Activated CD4-positive, CD25-positive, alpha-beta regulatory T cell treated with anti-CD3 and anti-CD28 coated beads, Interleukin-2, amount 50 U/mL, for 24 hours (primary cell): ENCODE measurements around the gene UBE2D2.

Source experiments
- ATAC-seq, 2 donors: fragments of 150-1000 bp; cut with Tn5 transposase; one replicate each; pipeline ENCODE4 v1.10.0; 2021; ENCODE audit warnings: mild to moderate bottlenecking in 1 of 2, moderate library complexity in 1 of 2

UBE2D2 gene

GRCh38 chr5:139648205-139649081 is 87.3 kb downstream of the UBE2D2 start, which contains the start of gene CXXC5:
CXXC5 (plus strand) TSS chr5:139648349; CDS start chr5:139680524, 32,175 bp downstream.
- peak; percentile 35 to 45 for ATAC-seq

DNA sequence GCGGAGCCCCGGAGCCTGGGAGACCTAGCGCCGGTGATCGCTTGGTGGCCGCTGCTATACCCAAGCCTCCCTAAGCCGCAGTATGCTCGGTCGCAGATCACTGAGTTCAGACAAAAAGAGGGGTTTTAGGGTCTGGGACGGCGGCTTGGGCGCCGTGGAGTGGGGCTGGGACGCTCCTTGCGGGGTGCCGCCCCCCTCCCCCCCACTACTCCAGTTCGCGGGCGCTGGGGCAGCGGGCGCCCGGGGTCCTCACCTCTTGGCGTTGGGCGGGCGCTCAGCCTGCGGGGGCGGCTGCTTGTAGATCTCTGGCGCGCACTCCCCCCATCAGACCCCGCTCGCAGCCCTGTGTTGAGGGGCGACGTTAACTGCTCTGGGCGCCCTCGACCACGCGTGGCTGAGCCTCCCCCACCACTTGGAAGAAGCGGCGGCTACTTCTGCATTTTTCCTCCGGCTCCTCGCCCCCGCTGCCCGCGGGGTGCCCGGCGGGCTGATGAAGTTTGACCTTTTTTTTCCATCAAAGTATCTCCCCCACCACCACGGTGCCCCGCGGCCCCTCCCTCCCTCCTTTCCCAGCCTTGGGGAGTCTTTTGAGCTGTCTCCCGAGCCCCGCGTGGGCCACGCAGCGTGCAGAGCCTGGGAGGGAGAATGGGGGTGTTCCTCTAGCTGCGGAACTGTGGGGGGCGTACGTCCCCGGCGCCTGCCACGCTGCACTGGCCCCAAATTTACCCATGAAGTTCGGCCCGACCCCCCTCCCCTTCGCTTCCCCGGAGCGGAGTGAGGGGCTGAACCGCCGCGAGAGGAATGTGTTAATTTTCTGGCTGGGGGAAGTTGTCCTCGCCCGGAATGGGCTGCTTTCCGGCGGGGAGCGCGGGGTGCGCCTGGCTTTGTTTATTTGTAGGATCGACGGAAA is 88.2 kb downstream of the UBE2D2 start:
- no peak for ATAC-seq

DNA sequence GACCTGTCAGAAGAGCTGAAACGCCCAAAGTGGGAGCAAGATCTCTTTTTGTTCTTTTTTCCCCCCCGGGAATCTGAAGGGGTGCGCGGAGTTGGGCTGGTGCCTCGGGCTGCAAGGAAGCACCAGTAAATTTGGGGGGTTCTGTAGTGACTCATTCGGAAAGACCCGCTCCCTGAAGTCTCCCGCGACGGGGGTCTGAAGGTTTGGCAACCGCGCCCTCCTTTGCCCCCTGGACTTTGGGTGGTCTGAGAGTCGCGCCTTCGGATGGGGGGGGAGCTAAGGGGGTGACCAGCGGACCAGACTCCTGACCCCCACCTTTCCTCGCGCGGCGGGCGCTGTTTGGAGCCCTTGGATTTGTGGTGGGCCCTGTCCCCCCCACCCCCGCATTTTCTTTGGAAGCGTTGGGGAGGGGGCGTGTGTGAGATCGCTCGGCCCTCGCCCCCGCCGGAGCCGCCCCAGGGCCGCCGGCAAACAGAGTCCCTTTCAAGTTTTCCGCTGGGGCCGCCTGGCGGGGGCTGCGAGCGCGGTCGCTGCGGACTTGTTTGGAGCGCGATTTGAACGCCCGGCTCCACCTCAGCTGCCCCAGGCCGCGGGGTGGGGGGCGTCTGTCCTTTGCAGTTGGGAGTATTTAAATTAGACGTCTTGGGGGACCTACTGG is 89.0 kb downstream of the UBE2D2 start:
- no peak for ATAC-seq

GRCh38 chr5:139650689-139651042 is 89.5 kb downstream of the UBE2D2 start:
- no peak for ATAC-seq

DNA sequence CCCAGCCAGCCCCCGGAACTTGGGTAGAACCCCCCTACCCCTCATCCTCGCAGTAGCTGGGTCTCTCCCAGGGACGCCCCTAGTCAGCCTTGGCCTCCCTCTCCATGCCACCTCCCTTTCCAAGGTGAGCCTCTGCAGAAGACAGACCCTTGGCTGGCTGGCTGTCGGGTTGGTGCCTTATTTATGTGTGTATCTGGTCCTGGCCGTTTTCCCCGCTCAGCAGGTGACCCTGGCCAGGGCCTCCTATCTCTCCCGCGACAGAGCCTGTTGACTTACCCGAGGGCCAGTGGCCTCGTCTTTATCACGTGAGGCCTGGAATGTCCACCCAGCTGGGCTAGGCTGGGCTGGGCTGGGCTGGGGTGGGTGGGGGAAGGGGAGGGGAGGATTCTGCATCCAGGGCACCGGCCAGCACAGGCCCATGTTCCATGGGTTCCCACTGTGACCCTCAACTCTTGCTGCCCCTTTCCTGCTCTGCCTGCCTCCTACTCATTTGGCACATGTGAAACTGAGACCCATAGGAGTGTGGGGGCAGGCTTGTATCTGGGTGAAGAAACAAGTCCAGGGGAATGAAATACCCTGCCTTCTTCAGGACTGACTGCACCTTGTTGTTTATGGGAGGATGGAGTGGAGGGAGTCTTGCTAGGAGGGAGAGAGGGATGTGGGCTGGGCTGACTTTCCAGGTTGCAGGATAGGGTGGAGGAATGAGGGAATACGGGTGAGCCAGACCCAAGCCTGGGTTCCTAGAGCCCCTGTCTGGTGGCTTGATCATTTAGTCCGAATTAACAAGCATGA is 90.1 kb downstream of the UBE2D2 start:
- no peak for ATAC-seq

DNA sequence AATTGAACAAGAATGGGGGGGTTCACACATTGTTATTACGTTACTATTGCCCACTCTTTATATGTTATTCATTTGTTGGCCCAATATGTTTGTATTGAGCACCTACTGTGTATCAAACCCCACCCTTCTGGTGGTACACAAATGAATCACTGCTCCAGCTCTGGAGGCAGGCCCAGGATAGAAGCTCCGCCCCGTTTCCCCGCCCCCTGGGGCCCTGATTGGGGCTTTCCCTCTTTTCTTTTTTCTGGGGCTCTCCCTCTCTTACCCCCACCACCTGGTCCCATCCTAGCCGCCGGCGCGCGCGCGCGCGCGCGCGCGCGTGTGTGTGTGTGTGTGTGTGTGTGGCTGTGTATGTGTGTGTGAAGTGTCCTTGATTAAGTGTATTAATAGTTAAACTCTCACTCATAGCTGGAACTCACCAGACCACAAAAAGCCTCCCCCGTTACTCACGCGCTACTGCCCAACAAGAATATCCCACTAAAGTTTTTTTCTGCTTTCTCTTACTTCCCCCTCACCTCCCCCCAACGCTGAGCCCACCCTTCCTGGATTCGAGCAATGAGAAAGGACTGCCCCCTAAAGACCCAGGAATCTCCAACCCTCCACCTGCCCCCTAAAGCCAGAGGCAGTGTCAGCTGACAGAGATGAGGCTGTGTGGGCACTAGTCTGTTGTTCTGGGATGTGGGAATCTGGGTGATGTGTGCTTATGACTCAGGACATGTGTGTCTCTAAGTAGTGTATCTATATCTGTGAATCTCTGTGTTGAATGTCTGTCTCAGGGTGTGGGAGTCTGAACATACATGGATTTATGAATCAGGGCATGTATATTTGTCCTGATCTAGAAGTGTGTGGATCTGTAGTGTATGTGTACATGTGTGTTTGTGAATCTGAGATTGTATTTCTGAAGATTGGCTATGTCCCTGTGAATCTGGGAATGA is 91.0 kb downstream of the UBE2D2 start:
- peak; percentile 19 to 33 for ATAC-seq

GRCh38 chr5:139652788-139653241 is 91.7 kb downstream of the UBE2D2 start:
- peak; percentile 19 to 37 for ATAC-seq

GRCh38 chr5:139653616-139654015 is 92.5 kb downstream of the UBE2D2 start:
- no peak for ATAC-seq

- ATAC-seq, result no peak
Observed at GRCh38 chr5:139654464-139654863, 93.3 kb downstream of the UBE2D2 start.

DNA sequence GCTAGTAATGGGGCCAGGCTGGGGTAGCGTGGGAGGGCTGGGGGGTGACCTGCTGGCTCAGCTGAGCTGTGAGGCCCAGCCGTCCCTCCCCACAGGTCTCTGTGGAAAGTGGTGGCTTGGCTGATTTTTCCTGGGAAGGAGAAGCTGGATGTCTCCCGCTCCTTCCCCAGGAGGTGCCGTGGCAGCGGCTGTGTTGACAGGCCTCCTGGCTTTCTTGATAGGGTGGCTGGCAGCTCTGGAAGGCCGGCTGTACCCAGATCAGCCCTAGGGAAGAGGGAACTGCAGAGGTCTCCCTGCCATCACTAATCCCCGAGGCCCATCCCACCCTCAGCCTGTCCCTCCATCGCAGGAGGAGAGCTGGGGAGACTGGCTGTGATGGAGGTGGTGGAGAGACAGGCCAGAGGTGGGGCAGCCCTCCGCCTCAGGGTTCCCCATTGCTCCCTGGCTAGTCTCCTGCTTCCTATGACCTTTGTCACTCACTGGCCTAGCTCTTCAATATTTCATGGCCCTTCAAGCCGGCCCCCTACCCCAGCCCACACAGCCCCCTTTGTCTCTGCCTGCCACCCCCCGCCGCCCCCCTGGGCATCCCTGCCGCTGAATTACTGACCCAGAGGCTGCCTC is 93.8 kb downstream of the UBE2D2 start:
- no peak for ATAC-seq

GRCh38 chr5:139655727-139656271 is 94.7 kb downstream of the UBE2D2 start:
- no peak for ATAC-seq

DNA sequence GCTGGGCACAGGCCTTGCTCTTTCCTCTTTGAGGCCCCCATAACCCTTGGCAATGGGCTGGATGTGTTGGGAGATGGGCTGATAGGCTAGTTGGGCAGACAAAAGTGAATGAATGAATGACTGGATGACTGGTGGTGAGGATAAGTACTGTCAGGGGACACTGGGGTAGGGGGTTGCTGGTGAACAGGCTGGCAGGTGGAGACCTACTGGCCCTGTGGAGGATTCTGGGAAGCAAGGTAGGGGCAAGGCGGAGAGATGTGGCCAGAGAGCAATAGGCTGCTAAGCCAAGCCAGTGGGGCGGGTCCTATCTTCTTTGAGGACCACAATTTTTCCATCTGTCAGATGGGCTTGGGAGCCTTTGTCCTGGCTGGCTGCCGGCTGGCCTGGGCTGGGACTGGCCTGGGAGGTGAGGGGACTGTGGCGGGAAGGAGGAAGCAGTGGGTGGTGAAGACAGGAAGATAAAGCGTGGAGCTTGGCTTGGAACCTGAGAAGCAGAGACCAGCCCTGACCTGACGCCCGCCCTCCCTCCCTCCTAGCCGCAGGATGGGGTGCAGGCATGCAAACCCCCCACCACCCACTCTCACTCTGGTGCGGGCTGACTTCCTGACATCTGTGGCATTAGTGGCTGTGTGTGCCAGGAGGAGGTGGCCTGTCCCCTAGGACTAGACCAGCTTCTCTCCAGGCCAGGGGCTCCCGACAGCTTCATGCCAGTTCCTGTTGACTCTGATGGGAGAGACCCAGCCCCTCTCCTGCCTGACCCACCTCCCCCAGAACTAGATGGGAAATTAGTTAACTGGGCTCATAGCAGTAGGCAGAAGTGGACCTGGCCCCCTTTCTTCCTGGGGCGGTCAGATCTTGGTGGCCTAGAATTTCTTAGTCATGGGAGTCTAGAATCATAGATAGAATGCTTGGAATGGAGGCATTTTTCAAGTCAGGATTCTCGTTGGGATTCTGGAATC is 96.5 kb downstream of the UBE2D2 start:
- ATAC-seq, result no peak

- no peak for ATAC-seq
Observed at GRCh38 chr5:139658501-139658927, 97.4 kb downstream of the UBE2D2 start.

GRCh38 chr5:139658928-139659667 is 98.0 kb downstream of the UBE2D2 start:
- no peak for ATAC-seq

DNA sequence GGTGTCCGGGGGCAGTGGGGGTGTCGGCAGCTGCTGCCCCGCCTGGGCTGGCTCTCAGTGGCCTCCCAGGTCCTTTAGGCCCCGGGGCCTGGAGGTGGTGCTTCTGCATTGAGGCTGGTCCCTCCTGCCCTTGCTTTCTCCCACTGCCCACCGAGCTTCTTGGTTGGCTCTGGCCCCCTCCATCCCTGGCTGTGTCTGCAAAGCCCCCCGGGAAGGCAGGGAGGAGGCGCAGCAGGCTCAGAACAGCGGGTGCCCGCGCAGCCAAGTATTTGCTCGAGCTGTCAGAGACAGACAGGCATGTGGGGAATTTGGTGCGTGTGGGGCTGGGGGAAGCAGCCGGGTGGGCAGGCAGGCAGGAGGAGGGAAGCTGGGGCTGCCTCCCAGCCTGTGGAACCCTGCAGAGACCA is 98.6 kb downstream of the UBE2D2 start:
- no peak for ATAC-seq

GRCh38 chr5:139660105-139660922 is 99.2 kb downstream of the UBE2D2 start:
- no peak for ATAC-seq
